Upper lobe of right lung (tissue), 1 donor: ENCODE data around the gene GET4. TPM values are rescaled to one million over a fixed set of nuclear protein-coding genes. Genes with fewer than 3 reads are reported as not detected.
"Not testable (repeated sequence)": the region's sequence is repeated elsewhere in the genome, so short reads cannot be mapped to it uniquely, and the experiment has no call there.

ENCODE experiments used
- ATAC-seq: fragments of 200-7000 bp; cut with Tn5 transposase; one replicate; pipeline ENCODE4 v1.9.1; 2020; ENCODE audit warnings: mild to moderate bottlenecking, moderate library complexity
- DNase-seq: peaks from one replicate; pipeline ENCODE4 v3.0.0-alpha.2; 2020
- H3K27ac ChIP-seq: fragments of 200-600 bp; one replicate; pipeline ENCODE4 v1.8.0; 2022
- H3K27me3 ChIP-seq: fragments of 200-600 bp; one replicate; pipeline ENCODE4 v1.8.0; 2022; ENCODE audit warnings: mild to moderate bottlenecking
- H3K36me3 ChIP-seq: fragments of 200-600 bp; one replicate; pipeline ENCODE4 v1.8.0; 2022
- H3K4me1 ChIP-seq: fragments of 200-600 bp; one replicate; pipeline ENCODE4 v1.8.0; 2022
- H3K4me3 ChIP-seq: fragments of 200-600 bp; one replicate; pipeline ENCODE4 v1.8.0; 2022; ENCODE audit warnings: mild to moderate bottlenecking
- H3K9me3 ChIP-seq: fragments of 200-600 bp; one replicate; pipeline ENCODE4 v1.8.0; 2022
- intact Hi-C: fragments of 100-400 bp; cut with DNase I; formaldehyde crosslinking; loops from one replicate; pipeline ENCODE4 v1.11.0; 2022
- total RNA-seq: library from RNA; stranded (reverse); fragmentation: NEBNext Ultra II Directional; extraction: Animal tissue kit (Norgen Biotek cat#: 25700); gene quantifications from one replicate; pipeline ENCODE4 v1.2.1, GENCODE V29; 2021
- TF ChIP-seq, protein P1 (sequence below): fragments of 200-600 bp; IDR thresholded peaks from one replicate; pipeline ENCODE4 v1.8.0; 2022; ENCODE audit warnings: antibody characterized with exemption
- donor health status: DM: no; HTN: yes; CAD: no; lungs with severe emphysema.

The GET4 gene
- total RNA-seq, 1 donor from 2014 or later, result 35.1 TPM

DNA sequence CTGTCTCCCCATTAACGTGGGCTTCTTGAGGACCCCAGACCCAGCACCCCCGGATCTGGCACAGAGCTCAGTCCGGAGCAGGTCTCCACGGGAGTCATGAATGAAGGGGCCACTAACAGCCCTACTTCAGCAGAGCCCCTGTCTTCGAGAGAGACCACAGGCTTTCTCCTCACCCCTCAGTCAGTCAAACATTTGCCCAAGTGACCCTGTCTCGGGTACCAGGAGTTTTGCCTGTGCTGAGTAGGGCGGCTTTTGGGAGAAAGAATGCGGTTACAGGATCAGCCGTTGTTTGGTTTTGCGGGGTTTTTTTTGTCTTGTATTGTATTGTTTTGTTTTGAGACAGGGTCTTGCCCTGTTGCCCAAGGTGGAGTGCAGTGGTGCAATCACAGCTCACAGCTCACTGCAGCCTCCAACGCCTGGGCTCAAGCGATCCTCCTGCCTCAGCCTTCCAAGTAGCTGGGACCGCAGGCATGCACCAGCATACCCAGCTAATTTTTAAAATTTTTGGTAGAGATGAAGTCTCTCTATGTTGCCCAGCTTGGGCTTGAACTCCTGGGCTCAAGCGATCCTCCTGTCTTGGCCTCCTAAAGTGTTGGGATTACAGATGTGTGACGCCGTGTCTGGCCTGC, 61.6 kb downstream of the GET4 start:
- H3K36me3 ChIP-seq, result no peaks in the 10 kb centered on the region
- no peaks in the 10 kb centered on the region for H3K9me3 ChIP-seq
- H3K4me1 ChIP-seq, result no peaks in the 10 kb centered on the region
- DNase-seq, result peak; percentile 26
- no peak overlapping the region for H3K27ac ChIP-seq
- TF ChIP-seq, protein P1, sequence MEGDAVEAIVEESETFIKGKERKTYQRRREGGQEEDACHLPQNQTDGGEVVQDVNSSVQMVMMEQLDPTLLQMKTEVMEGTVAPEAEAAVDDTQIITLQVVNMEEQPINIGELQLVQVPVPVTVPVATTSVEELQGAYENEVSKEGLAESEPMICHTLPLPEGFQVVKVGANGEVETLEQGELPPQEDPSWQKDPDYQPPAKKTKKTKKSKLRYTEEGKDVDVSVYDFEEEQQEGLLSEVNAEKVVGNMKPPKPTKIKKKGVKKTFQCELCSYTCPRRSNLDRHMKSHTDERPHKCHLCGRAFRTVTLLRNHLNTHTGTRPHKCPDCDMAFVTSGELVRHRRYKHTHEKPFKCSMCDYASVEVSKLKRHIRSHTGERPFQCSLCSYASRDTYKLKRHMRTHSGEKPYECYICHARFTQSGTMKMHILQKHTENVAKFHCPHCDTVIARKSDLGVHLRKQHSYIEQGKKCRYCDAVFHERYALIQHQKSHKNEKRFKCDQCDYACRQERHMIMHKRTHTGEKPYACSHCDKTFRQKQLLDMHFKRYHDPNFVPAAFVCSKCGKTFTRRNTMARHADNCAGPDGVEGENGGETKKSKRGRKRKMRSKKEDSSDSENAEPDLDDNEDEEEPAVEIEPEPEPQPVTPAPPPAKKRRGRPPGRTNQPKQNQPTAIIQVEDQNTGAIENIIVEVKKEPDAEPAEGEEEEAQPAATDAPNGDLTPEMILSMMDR, result no peak
- no peaks in the 10 kb centered on the region for H3K27me3 ChIP-seq
- ATAC-seq, result no peak
- intact Hi-C loops, result no loop called here
- no peak overlapping the region for H3K4me3 ChIP-seq

- peak; percentile 51 for DNase-seq
Observed at GRCh38 chr7:938546-939185, 62.3 kb downstream of the GET4 start.

DNA sequence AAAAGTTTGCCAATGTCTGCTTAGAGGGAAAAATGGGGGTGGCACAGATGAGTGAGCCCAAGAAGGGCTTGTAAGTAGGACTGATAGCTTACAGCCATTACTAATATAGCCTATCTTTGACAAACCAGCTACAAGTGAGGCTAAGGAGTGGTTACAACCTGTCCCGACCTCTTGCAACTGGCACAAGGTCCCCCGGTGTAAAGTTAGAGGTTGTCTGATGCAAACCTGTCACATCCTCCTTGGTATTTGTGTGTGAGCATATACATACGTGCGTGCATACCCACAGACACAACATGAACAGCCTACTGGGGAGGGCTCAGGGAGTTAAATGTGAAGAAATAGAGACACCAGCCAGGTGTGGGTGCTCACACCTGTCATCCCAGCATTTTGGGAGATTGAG, 63.5 kb downstream of the GET4 start:
- ATAC-seq (no peak), DNase-seq (no peak)
- Histone ChIP-seq H3K27me3 (no peaks in the 10 kb centered on the region), H3K4me3 (no peak overlapping the region), H3K4me1 (no peaks in the 10 kb centered on the region), H3K9me3 (no peaks in the 10 kb centered on the region), H3K36me3 (no peaks in the 10 kb centered on the region), H3K27ac (no peak overlapping the region)
- TF ChIP-seq, protein P1, result no peak
- intact Hi-C loops, result no loop called here

More at GRCh38 chr7:938546-939185, 62.3 kb downstream of the GET4 start:
- Histone ChIP-seq H3K4me1 (no peaks in the 10 kb centered on the region), H3K9me3 (no peaks in the 10 kb centered on the region), H3K27ac (no peak overlapping the region), H3K4me3 (no peak overlapping the region), H3K36me3 (no peaks in the 10 kb centered on the region), H3K27me3 (no peaks in the 10 kb centered on the region)
- no peak for ATAC-seq
- intact Hi-C loops, result no loop called here
- TF ChIP-seq, protein P1, result no peak

GRCh38 chr7:940599-941408, 64.5 kb downstream of the GET4 start:
- TF ChIP-seq, protein P1, result no peak

DNA sequence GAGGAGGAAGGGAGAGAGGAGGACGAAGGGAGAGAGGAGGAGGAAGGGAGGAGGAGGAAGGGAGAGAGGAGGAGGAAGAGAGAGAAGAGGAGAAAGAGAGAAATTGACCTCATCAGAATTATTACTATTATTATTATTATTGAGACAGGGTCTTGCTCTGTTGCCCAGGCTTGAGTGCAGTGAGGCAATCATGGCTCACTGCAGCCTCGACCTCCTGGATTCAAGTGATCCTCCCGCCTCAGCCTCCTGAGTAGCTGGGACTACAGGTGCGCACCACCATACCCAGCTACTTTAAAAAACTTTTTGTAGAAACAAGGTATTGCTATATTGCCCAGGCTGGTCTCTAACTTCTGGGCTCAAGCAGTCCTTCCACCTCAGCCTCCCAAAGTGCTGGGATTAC, 67.4 kb downstream of the GET4 start:
- peak; percentile 22 for DNase-seq
- H3K4me3 ChIP-seq, H3K27ac ChIP-seq, H3K9me3 ChIP-seq, intact Hi-C loops, H3K27me3 ChIP-seq, ATAC-seq, H3K4me1 ChIP-seq, H3K36me3 ChIP-seq: not testable (repeated sequence)

More at GRCh38 chr7:940599-941408, 64.5 kb downstream of the GET4 start:
- intact Hi-C loops, result no loop called here
- no peaks in the 10 kb centered on the region for H3K4me1 ChIP-seq
- no peak overlapping the region for H3K27ac ChIP-seq
- no peak overlapping the region for H3K4me3 ChIP-seq
- ATAC-seq (no peak), DNase-seq (no peak)
- H3K27me3 ChIP-seq, result no peaks in the 10 kb centered on the region
- no peaks in the 10 kb centered on the region for H3K9me3 ChIP-seq
- H3K36me3 ChIP-seq, result no peaks in the 10 kb centered on the region

DNA sequence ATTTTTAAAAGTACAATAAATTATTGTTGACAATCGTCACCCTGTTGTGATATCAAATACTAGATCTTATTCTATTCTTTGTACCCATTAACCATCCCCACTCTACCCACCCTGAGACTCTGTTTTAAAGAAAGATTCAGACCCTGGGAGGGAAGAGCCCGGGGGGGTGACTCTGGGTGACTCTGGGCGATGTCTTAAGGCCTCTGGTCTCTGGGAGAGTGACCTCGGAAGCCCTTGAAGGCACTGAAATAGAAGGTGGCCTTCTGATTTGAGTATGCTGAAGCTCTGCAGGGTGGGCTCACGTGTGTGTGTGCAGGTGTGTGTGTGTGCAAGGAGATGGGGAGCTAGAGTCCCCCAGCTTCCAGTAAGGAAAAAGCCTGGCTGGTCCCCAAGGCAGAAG, 68.4 kb downstream of the GET4 start:
- no peak for ATAC-seq
- Histone ChIP-seq H3K4me3 (peak overlapping the region; percentile 45), H3K27ac (peak overlapping the region; percentile 77), H3K9me3 (no peaks in the 10 kb centered on the region), H3K4me1 (no peaks in the 10 kb centered on the region), H3K36me3 (no peaks in the 10 kb centered on the region), H3K27me3 (no peaks in the 10 kb centered on the region)
- TF ChIP-seq, protein P1, result no peak
- intact Hi-C loops, result no loop called here
- DNase-seq, result no peak
